GM20431 (cell line): ENCODE measurements around the gene UBN1.
"Not testable (repeated sequence)": the region's sequence is repeated elsewhere in the genome, so short reads cannot be mapped to it uniquely, and the experiment has no call there.

Experiments used
- in situ Hi-C: fragments of 300-500 bp; cut with MseI, MboI; formaldehyde crosslinking; loops from one replicate; pipeline ENCODE4 v1.15.0; 2020; ENCODE audit warnings: low sequenced_read_pairs; ENCODE audit not compliant: unreplicated experiment

UBN1 gene

GRCh38 chr16:4924593-4925292, 77.5 kb downstream of the UBN1 start:
- in situ Hi-C loops, result no loop called here

DNA sequence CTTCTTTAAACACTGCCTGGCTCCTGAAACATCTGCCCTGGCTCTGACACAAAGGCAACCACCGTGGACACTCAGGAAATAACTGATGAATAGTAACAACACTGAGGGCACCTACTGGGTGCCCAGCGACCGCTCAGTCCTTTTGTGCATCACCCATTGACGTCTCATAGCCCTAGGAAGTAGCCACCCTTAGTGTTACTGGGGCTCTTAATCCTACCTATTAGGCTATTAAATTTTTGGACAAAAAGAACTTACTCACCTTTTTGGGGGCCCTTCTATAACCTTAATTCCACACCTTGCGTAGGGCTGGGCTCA, 78.0 kb downstream of the UBN1 start:
- in situ Hi-C loops, result no loop called here

GRCh38 chr16:4925791-4926190, 78.5 kb downstream of the UBN1 start:
- in situ Hi-C loops, result no loop called here

- in situ Hi-C loops, result no loop called here
Measured at GRCh38 chr16:4926928-4927327, 79.6 kb downstream of the UBN1 start.

GRCh38 chr16:4927661-4928060, 80.4 kb downstream of the UBN1 start:
- in situ Hi-C loops, result no loop called here

GRCh38 chr16:4928227-4928626, 80.9 kb downstream of the UBN1 start:
- in situ Hi-C loops, result no loop called here

DNA sequence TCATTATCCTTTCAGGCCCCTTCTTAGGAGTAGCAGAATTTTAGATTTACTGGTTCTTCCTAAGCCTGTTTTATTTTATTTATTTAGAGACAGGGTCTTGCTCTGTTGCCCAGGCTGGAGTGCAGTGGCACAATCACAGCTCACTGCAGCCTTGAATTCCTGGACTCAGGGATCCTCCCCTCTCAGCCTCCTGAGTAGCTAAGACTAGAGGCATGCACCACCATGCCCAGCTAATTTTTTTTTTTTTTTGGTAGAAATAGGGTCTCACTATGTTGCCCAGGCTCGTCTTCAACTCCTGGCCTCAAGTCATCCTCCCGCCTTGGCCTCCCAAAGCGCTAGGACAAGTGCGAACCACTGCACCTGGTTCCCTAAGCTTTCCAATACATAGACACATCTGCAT, 82.3 kb downstream of the UBN1 start:
- in situ Hi-C loops, result not testable (repeated sequence)

DNA sequence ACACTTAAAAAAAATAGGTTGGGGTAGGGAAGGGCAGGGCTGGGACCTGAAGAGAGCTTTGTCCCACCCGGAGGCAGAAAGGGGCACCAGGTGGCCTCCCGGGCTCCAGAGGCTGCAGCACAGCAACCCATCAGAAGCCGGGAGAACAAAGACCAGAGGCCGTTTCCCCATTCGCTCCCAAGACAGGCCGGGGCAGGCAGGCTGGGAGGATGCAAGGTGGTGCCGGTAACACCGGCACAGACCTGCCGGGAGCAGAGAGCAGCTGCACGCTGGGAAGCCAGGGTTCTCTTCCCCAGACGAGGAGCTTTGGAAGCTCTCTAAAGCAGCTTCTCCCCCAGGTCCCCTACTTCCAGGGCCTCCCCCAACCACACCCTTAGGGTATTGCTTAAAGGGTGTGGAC, 84.1 kb downstream of the UBN1 start:
- in situ Hi-C loops, result no loop called here
